DND-41 (cell line): ENCODE results near the gene PIM2.

Experiments
- ATAC-seq: fragments of 200-7000 bp; cut with Tn5 transposase; 3 replicates; pipeline ENCODE4 v1.9.1; 2021; ENCODE audit warnings: low read depth; ENCODE audit not compliant: insufficient read depth
- DNase-seq: peaks from one replicate; pipeline ENCODE4 v3.0.0-alpha.2; 2020
- H2AFZ ChIP-seq: 2 replicates; pipeline ENCODE4 v1.6.0; 2012; ENCODE audit warnings: low read depth, low read length
- H3K27ac ChIP-seq: 2 replicates; pipeline ENCODE4 v1.5.1; 2012; ENCODE audit warnings: low read length, inconsistent platforms
- H3K27me3 ChIP-seq: fragments of 200-600 bp; sonication (generic); 2 replicates; pipeline ENCODE4 v1.6.0; 2012; ENCODE audit warnings: low read length, mild to moderate bottlenecking, inconsistent platforms; ENCODE audit not compliant: insufficient read depth, poor library complexity
- H3K36me3 ChIP-seq: 2 replicates; pipeline ENCODE4 v1.5.1; 2012; ENCODE audit warnings: low read length, inconsistent platforms; ENCODE audit not compliant: insufficient read depth
- H3K4me1 ChIP-seq: 2 replicates; pipeline ENCODE4 v1.5.1; 2012; ENCODE audit warnings: mild to moderate bottlenecking, low read length; ENCODE audit not compliant: insufficient read depth
- H3K4me2 ChIP-seq: 2 replicates; pipeline ENCODE4 v1.6.0; 2012; ENCODE audit warnings: mild to moderate bottlenecking, moderate library complexity, low read length, inconsistent platforms; ENCODE audit not compliant: insufficient read depth
- H3K4me3 ChIP-seq, 2 experiments: fragments of 200-600 bp in 1 of 2; shearing (Covaris generic) in 1 of 2; 2 replicates each; pipeline ENCODE4 v1.5.1; 2012 to 2016; ENCODE audit warnings: inconsistent platforms in 2 of 2, low read length in 2 of 2, mild to moderate bottlenecking in 2 of 2, low read depth in 1 of 2, moderate library complexity in 1 of 2
- H3K79me2 ChIP-seq: 2 replicates; pipeline ENCODE4 v1.6.0; 2012; ENCODE audit warnings: low read length, inconsistent platforms; ENCODE audit not compliant: insufficient read depth
- H3K9ac ChIP-seq: 2 replicates; pipeline ENCODE4 v1.6.0; 2012; ENCODE audit warnings: low read depth, mild to moderate bottlenecking, inconsistent platforms, low read length, moderate library complexity
- H3K9me3 ChIP-seq: 2 replicates; pipeline ENCODE4 v1.5.1; 2012; ENCODE audit warnings: low read length, moderate library complexity, mild to moderate bottlenecking, inconsistent platforms; ENCODE audit not compliant: insufficient read depth, severe bottlenecking
- H4K20me1 ChIP-seq: 2 replicates; pipeline ENCODE4 v1.6.0; 2012; ENCODE audit warnings: low read length; ENCODE audit not compliant: insufficient read depth
- EZH2 ChIP-seq: IDR thresholded peaks from 3 replicates; pipeline ENCODE4 v1.6.1; 2012; ENCODE audit warnings: borderline replicate concordance, low read depth, mild to moderate bottlenecking, moderate library complexity, low read length, inconsistent platforms; ENCODE audit not compliant: severe bottlenecking
- TF ChIP-seq, protein P1 (sequence below): IDR thresholded peaks from 2 replicates; pipeline ENCODE4 v1.5.1; 2012; ENCODE audit warnings: borderline replicate concordance, low read length, moderate library complexity, mild to moderate bottlenecking; ENCODE audit not compliant: poor library complexity, severe bottlenecking; ENCODE audit errors: extremely low read depth

PIM2 gene

GRCh38 chrX:48864210-48864609 is 54.6 kb downstream of the PIM2 start:
- no peak overlapping the region for H3K4me3 ChIP-seq
- no peak overlapping the region for H3K4me2 ChIP-seq
- no peaks in the 10 kb centered on the region for H3K27me3 ChIP-seq
- TF ChIP-seq, protein P1, sequence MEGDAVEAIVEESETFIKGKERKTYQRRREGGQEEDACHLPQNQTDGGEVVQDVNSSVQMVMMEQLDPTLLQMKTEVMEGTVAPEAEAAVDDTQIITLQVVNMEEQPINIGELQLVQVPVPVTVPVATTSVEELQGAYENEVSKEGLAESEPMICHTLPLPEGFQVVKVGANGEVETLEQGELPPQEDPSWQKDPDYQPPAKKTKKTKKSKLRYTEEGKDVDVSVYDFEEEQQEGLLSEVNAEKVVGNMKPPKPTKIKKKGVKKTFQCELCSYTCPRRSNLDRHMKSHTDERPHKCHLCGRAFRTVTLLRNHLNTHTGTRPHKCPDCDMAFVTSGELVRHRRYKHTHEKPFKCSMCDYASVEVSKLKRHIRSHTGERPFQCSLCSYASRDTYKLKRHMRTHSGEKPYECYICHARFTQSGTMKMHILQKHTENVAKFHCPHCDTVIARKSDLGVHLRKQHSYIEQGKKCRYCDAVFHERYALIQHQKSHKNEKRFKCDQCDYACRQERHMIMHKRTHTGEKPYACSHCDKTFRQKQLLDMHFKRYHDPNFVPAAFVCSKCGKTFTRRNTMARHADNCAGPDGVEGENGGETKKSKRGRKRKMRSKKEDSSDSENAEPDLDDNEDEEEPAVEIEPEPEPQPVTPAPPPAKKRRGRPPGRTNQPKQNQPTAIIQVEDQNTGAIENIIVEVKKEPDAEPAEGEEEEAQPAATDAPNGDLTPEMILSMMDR = no peak
- no peak for TF ChIP-seq EZH2
- H4K20me1 ChIP-seq = no peaks in the 10 kb centered on the region
- DNase-seq (no peak), ATAC-seq (no peak)
- no peaks in the 10 kb centered on the region for H3K4me1 ChIP-seq
- H3K36me3 ChIP-seq = no peaks in the 10 kb centered on the region
- H3K9ac ChIP-seq = no peak overlapping the region
- H3K9me3 ChIP-seq = no peaks in the 10 kb centered on the region
- H3K79me2 ChIP-seq = no peaks in the 10 kb centered on the region
- no peak overlapping the region for H3K27ac ChIP-seq
- no peak overlapping the region for H2AFZ ChIP-seq
